Fibroblast of lung (primary cell): Measurements from ENCODE around the gene CCDC92. TPM values are rescaled to one million over a fixed set of nuclear protein-coding genes. Genes with fewer than 3 reads are reported as not detected.
A peak's percentile ranks its signal among the peaks of the same experiment; 100 is the strongest.

Experiments used
- DNase-seq, 2 donors: peaks; one replicate each; pipeline versions ENCODE4 v3.0.0 to v3.0.0-alpha.2; 2010; ENCODE audit warnings: low read depth in 2 of 2
- H2AFZ ChIP-seq: 2 replicates; pipeline ENCODE4 v1.5.1; 2012; ENCODE audit warnings: low read length, control low read depth, inconsistent platforms
- H3K27ac ChIP-seq: 2 replicates; pipeline ENCODE4 v1.5.1; 2011; ENCODE audit warnings: low read length, control low read depth; ENCODE audit not compliant: insufficient read depth
- H3K27me3 ChIP-seq: 2 replicates; pipeline ENCODE4 v1.5.1; 2011; ENCODE audit warnings: mild to moderate bottlenecking, low read length; ENCODE audit not compliant: control insufficient read depth, insufficient read depth
- H3K36me3 ChIP-seq: 2 replicates; pipeline ENCODE4 v1.5.1; 2011; ENCODE audit warnings: low read length; ENCODE audit not compliant: control insufficient read depth, insufficient read depth
- H3K4me1 ChIP-seq: 2 replicates; pipeline ENCODE4 v1.5.1; 2011; ENCODE audit warnings: low read length; ENCODE audit not compliant: control insufficient read depth, insufficient read depth; ENCODE audit errors: extremely low read depth
- H3K4me2 ChIP-seq: 2 replicates; pipeline ENCODE4 v1.5.1; 2011; ENCODE audit warnings: low read length, control low read depth; ENCODE audit not compliant: insufficient read depth; ENCODE audit errors: extremely low read depth
- H3K4me3 ChIP-seq, 4 experiments: fragments of 200-600 bp in 1 of 4; sonication (generic) in 1 of 4; replicated peaks in 1 of 4; 2 replicates each; pipeline ENCODE4 v1.5.1; 2011 to 2016; ENCODE audit warnings: low read length in 4 of 4, low read depth in 3 of 4, mild to moderate bottlenecking in 3 of 4, control low read depth in 2 of 4, inconsistent platforms in 1 of 4, mixed read lengths in 1 of 4; ENCODE audit not compliant: insufficient read depth in 1 of 4; ENCODE audit errors: control extremely low read depth in 1 of 4
- H3K79me2 ChIP-seq: 2 replicates; pipeline ENCODE4 v1.5.1; 2012; ENCODE audit warnings: mild to moderate bottlenecking, low read length, inconsistent platforms; ENCODE audit not compliant: control insufficient read depth, insufficient read depth
- H3K9ac ChIP-seq: 2 replicates; pipeline ENCODE4 v1.5.1; 2011; ENCODE audit warnings: mild to moderate bottlenecking, low read length, control low read depth; ENCODE audit not compliant: insufficient read depth
- H3K9me3 ChIP-seq: 2 replicates; pipeline ENCODE4 v1.5.1; 2012; ENCODE audit warnings: low read depth, low read length; ENCODE audit not compliant: control insufficient read depth, insufficient read depth
- H4K20me1 ChIP-seq: 2 replicates; pipeline ENCODE4 v1.5.1; 2011; ENCODE audit warnings: low read length; ENCODE audit not compliant: control insufficient read depth, insufficient read depth; ENCODE audit errors: extremely low read depth
- EZH2 ChIP-seq: IDR thresholded peaks from 2 replicates; pipeline ENCODE4 v1.5.1; 2012; ENCODE audit warnings: low read length, control low read depth, mild to moderate bottlenecking; ENCODE audit errors: missing control alignments
- polyA plus RNA-seq, 2 donors: library from polyadenylated mRNA; depleted of rRNA in 1 of 2; stranded (reverse) in 1 of 2; unstranded in 1 of 2; fragments of >200 nt; gene quantifications; 2 replicates each; pipeline ENCODE4 v1.2.1, GENCODE V29; 2011 to 2012; ENCODE audit warnings: missing spikeins in 1 of 2
- total RNA-seq: library from RNA; depleted of rRNA; stranded (reverse); fragments of >200 nt; gene quantifications from 2 replicates; pipeline ENCODE4 v1.2.1, GENCODE V29; 2014
- TF ChIP-seq, protein P1 (sequence below), 2 donors: IDR thresholded peaks in 1 of 2; conservative IDR thresholded peaks in 1 of 2; 1 replicate in 1 of 2; 2 replicates in 1 of 2; pipeline ENCODE4 v1.5.1; 2011 to 2012; ENCODE audit warnings: low read length in 2 of 2, control low read depth in 1 of 2, inconsistent platforms in 1 of 2, low read depth in 1 of 2, mild to moderate bottlenecking in 1 of 2

The CCDC92 gene
- total and polyA plus RNA-seq, 2 donors (not counting 1 experiment from before 2014, with no cell fraction given) = 13.2 to 42.3 TPM

GRCh38 chr12:123992118-123992825 is 19.6 kb upstream of the CCDC92 start:
- TF ChIP-seq, protein P1, sequence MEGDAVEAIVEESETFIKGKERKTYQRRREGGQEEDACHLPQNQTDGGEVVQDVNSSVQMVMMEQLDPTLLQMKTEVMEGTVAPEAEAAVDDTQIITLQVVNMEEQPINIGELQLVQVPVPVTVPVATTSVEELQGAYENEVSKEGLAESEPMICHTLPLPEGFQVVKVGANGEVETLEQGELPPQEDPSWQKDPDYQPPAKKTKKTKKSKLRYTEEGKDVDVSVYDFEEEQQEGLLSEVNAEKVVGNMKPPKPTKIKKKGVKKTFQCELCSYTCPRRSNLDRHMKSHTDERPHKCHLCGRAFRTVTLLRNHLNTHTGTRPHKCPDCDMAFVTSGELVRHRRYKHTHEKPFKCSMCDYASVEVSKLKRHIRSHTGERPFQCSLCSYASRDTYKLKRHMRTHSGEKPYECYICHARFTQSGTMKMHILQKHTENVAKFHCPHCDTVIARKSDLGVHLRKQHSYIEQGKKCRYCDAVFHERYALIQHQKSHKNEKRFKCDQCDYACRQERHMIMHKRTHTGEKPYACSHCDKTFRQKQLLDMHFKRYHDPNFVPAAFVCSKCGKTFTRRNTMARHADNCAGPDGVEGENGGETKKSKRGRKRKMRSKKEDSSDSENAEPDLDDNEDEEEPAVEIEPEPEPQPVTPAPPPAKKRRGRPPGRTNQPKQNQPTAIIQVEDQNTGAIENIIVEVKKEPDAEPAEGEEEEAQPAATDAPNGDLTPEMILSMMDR (conservative IDR thresholded peaks at IDR 0.05 in 1 of 2, IDR thresholded peaks at IDR 0.05 in 1 of 2; ENCODE audit: low read depth in 1 of 2, low read length in 2 of 2) = no peak
- TF ChIP-seq EZH2 = no peak
- H3K9me3 ChIP-seq = no peaks in the 10 kb centered on the region
- DNase-seq = no peak
- H3K27ac ChIP-seq = no peak overlapping the region
- no peaks in the 10 kb centered on the region for H4K20me1 ChIP-seq
- H3K27me3 ChIP-seq = no peaks in the 10 kb centered on the region
- no peaks in the 10 kb centered on the region for H3K79me2 ChIP-seq
- H3K4me1 ChIP-seq = peaks cover 7% of the 10 kb centered on the region
- peaks cover 7% of the 10 kb centered on the region for H3K36me3 ChIP-seq
- H3K9ac ChIP-seq = no peak overlapping the region
- H3K4me2 ChIP-seq = no peak overlapping the region
- no peak overlapping the region for H3K4me3 ChIP-seq
- H2AFZ ChIP-seq = no peak overlapping the region

DNA sequence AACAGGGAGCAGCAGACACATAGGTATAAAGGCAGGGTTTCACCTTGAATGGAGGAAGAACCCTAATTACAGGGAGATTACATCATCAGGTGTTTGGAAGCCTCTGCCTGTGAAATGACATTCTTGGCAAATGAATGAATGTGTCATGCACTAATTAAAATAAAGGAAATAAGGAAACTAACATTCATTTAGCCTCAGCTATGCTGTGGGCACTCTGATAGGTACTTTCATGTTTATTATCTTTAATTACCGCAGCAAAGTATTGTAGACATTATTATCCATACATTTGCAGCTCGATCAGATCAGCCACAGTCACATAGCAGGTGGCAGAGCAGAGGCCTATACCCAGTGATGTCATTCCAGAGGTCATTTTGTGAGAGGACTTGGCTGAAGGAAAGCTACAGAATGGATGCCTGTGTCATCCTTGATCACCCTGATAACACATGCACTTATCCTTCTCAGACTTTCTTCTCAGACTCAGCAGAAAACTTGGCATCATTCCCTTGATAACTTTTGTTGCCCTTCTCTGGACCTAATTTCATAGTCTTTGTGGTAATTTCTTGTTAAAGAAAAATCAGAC is 18.8 kb upstream of the CCDC92 start:
- H3K4me1 ChIP-seq = peaks cover 7% of the 10 kb centered on the region
- H3K36me3 ChIP-seq = peaks cover 7% of the 10 kb centered on the region
- no peaks in the 10 kb centered on the region for H4K20me1 ChIP-seq

DNA sequence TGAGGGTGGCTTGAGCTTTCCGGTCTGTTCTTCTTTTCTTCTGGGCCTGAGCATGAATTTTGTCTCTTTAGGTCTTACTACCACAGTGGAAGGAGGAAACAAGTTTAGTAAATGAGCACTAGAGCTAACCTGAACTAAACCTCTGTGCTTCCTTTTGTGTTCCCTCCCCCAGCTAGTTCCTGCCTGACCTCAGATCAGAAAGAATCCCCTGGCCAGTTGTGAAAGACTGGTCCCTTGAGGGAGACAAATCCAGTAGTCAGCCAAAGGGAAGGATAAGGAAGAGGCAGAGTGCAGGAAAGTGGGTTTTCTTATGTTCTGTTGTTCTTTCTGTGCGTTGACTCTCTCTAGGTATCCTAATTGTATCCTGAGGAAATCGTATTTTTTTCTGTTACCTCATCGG is 17.9 kb upstream of the CCDC92 start:
- H3K4me2 ChIP-seq = no peak overlapping the region
- DNase-seq = peak in 1 of 2 donors; percentile 30

More for the DNA sequence above, 18.8 kb upstream of the CCDC92 start:
- TF ChIP-seq EZH2 = no peak
- TF ChIP-seq, protein P1 (conservative IDR thresholded peaks at IDR 0.05 in 1 of 2, IDR thresholded peaks at IDR 0.05 in 1 of 2; ENCODE audit: low read depth in 1 of 2, low read length in 2 of 2) = no peak
- Histone ChIP-seq H3K4me2 (no peak overlapping the region), H2AFZ (no peak overlapping the region), H3K9me3 (no peaks in the 10 kb centered on the region), H3K9ac (no peak overlapping the region), H3K27me3 (no peaks in the 10 kb centered on the region), H3K79me2 (no peaks in the 10 kb centered on the region), H3K4me3 (no peak overlapping the region), H3K27ac (no peak overlapping the region)
- peak in 1 of 2 donors; percentile 37 for DNase-seq

More for the DNA sequence above, 17.9 kb upstream of the CCDC92 start:
- H3K9me3 ChIP-seq = no peaks in the 10 kb centered on the region
- peaks cover 7% of the 10 kb centered on the region for H3K36me3 ChIP-seq
- no peak overlapping the region for H2AFZ ChIP-seq
- no peaks in the 10 kb centered on the region for H3K79me2 ChIP-seq
- no peaks in the 10 kb centered on the region for H3K27me3 ChIP-seq
- TF ChIP-seq, protein P1 (conservative IDR thresholded peaks at IDR 0.05 in 1 of 2, IDR thresholded peaks at IDR 0.05 in 1 of 2; ENCODE audit: low read depth in 1 of 2, low read length in 2 of 2) = no peak
- no peak for TF ChIP-seq EZH2
- H3K4me3 ChIP-seq = no peak overlapping the region
- no peaks in the 10 kb centered on the region for H4K20me1 ChIP-seq
- H3K27ac ChIP-seq = no peak overlapping the region
- peaks cover 7% of the 10 kb centered on the region for H3K4me1 ChIP-seq
- no peak overlapping the region for H3K9ac ChIP-seq
